ENCODE data around the gene HJURP.

The HJURP gene

GRCh38 chr2:233845301-233846060 lies 8.9 kb downstream of the HJURP start:
- no peak for DNase-seq (ENCODE audit: extremely low read depth, low read depth)
- H3K4me3 ChIP-seq (replicated peaks; ENCODE audit: low read depth, low read length), result no peak overlapping the region
- no peak for TF ChIP-seq CTCF (IDR thresholded peaks at IDR 0.05; ENCODE audit: low read depth, low read length, missing control alignments)

- TF ChIP-seq CTCF (IDR thresholded peaks at IDR 0.05; ENCODE audit: low read depth, low read length, missing control alignments), result no peak
- H3K4me3 ChIP-seq (replicated peaks; ENCODE audit: low read depth, low read length), result no peak overlapping the region
- no peak for DNase-seq (ENCODE audit: extremely low read depth, low read depth)
Observed at GRCh38 chr2:233844836-233845235, 9.5 kb downstream of the HJURP start.

- DNase-seq (ENCODE audit: extremely low read depth, low read depth), result no peak
- TF ChIP-seq CTCF (IDR thresholded peaks at IDR 0.05; ENCODE audit: low read depth, low read length, missing control alignments), result no peak
- no peak overlapping the region for H3K4me3 ChIP-seq (replicated peaks; ENCODE audit: low read depth, low read length)
Observed at GRCh38 chr2:233844064-233844807, 10.1 kb downstream of the HJURP start.

- no peak overlapping the region for H3K4me3 ChIP-seq (replicated peaks; ENCODE audit: low read depth, low read length)
- no peak for TF ChIP-seq CTCF (IDR thresholded peaks at IDR 0.05; ENCODE audit: low read depth, low read length, missing control alignments)
- DNase-seq (ENCODE audit: extremely low read depth, low read depth), result no peak
Observed at GRCh38 chr2:233841183-233841582, 13.2 kb downstream of the HJURP start.

GRCh38 chr2:233840520-233840919 lies 13.8 kb downstream of the HJURP start:
- H3K4me3 ChIP-seq (replicated peaks; ENCODE audit: low read depth, low read length), result no peak overlapping the region
- no peak for TF ChIP-seq CTCF (IDR thresholded peaks at IDR 0.05; ENCODE audit: low read depth, low read length, missing control alignments)
- no peak for DNase-seq (ENCODE audit: extremely low read depth, low read depth)

GRCh38 chr2:233839447-233839820 lies 14.9 kb downstream of the HJURP start:
- TF ChIP-seq CTCF (IDR thresholded peaks at IDR 0.05; ENCODE audit: low read depth, low read length, missing control alignments), result no peak
- no peak for DNase-seq (ENCODE audit: extremely low read depth, low read depth)
- no peak overlapping the region for H3K4me3 ChIP-seq (replicated peaks; ENCODE audit: low read depth, low read length)

Data from HFF-Myc (cell line).